Renal pelvis (tissue), 4 donors: ENCODE measurements around the gene MRPL9. TPM values are rescaled to one million over a fixed set of nuclear protein-coding genes. Genes with fewer than 3 reads are reported as not detected.
"Not testable (repeated sequence)": the region's sequence is repeated elsewhere in the genome, so short reads cannot be mapped to it uniquely, and the experiment has no call there.

Experiments used
- DNase-seq: peaks from one replicate; pipeline ENCODE4 v3.0.0-alpha.2; 2013
- polyA plus RNA-seq, 3 donors: library from polyadenylated mRNA; unstranded; fragments of 120-200 nt; gene quantifications; one replicate each; pipeline ENCODE4 v1.2.1, GENCODE V29; 2013; ENCODE audit not compliant: insufficient read length in 3 of 3

Gene MRPL9
- polyA plus RNA-seq, 3 donors = 116 to 122 (median 116) TPM

DNA sequence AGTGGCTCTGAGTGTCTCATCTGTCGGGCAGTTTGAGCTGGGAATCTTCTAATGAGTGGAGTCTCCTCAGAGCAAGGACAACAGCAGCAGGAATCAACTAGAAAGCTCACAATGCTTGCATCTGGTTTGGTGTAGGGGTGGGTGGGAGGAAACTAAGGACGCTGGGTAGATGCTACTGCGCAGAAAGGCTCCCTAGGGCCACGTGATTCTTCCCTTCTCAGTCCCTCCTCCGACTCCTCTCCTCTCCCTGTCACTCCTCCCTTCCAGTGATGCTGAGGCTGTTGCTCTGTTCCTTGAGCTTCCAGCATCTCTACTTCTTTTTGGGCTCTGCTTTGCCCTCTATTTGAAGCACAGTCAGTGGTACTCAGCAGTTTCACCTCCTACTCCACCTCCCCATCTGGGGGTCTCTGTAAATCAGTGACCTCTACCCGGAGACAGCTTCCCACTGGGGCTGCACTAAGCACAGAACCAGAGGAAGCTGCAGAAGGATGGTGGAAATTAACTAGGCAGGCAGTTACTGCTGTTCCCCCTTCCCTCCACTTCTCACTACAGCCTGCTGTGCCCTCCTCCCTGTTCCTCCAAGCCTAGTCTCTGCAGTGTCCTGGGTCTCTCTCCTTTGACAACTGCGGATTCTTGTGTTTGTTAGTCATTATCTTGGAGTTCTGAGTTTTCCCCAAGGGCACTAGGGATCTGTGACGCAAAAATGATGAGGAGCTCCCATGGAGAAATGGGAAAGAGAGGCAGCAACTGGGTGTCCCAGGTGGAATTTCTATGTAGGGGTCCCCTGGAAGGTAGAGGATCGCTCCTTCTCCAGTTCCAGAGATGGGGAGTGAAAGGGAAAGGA, 36.1 kb upstream of the MRPL9 start:
- no peak for DNase-seq

- DNase-seq = no peak
Measured at GRCh38 chr1:151798571-151798970, 35.3 kb upstream of the MRPL9 start.

DNA sequence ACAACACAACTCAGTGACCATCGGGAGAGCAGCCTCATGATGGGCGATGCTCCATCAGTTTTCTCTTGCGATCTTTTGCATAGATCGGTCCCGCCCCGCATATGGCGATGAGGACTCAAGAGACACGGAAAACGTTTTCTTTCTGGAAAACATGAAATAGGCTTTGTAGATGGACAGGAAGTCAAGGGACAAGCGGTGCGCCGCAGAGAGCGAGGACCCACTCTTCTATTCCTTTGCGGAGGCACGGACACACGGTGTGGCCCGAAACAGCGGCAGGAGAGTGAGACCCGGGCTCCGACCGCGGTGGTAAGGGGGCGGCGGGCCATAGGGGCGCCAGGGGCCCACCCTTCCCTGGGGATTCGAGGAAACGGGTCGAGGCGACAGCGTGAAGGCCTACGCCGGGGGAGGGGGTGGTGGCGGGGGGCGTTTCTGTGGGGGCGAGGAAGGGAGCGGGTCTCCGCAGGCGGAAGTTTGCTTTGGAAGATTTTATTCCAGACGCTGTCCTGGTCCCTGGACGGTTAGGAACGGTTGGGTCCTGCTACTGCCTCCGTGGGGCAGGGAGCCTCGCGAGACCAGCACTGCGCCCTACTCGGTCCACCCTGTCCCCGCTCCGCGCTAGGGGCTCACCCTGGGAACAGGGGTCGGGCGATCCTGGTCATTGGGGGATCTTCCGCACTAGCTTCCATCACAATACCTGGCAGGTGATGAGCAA, 27.8 kb upstream of the MRPL9 start:
- peak; percentile 12 for DNase-seq

DNA sequence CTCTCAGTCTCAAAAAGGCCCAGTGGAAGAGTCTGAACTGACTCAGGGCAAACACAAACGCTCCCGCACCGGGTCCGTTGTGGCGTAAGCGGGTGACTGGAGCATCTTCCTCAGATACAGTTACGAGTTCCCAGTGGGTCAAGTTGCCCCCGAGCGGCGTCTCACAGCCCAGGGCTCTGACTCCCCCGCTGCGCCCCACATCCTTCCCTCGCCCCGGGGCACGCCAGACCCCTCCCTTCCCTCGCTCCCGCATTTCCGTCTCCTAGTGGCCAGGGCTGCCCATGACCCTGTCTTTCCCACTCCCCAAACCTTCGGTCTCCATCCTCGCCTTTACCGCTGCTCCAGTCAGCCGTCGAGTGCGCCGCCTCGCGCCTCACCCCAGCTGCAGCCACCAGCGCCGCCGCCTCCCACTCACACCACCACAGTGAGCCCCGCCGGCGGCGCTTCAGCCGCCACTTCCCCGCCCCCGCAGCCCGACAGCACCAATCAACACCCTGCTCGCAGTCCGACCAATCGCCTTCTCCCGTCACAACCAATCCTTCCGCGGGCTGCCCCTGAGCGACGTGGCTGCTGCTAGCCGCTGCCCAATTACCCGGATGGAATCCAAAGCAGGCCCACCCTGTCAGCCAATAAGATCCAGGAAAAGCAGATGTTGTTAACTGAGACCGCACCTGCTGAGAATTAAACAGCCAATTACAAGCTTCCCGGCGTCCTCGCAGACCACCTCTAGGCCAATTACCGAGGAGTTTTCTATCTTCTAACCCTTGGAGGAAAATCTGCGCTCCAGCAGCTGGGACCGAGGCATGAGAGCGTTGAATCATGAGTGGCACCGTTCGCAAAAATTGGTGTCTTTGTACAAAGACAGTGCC, 27.0 kb upstream of the MRPL9 start, which contains the start of gene TDRKH:
TSS of gene TDRKH (minus strand) at position 430 of the 869 bp plus-strand sequence. CDS start 7,478 bp downstream, outside the sequence.
- DNase-seq = peak; percentile 98

GRCh38 chr1:151787689-151788088, 24.4 kb upstream of the MRPL9 start:
- DNase-seq = no peak

GRCh38 chr1:151783796-151784195, 20.5 kb upstream of the MRPL9 start:
- DNase-seq = no peak

GRCh38 chr1:151782741-151783140, 19.4 kb upstream of the MRPL9 start:
- no peak for DNase-seq

- not testable (repeated sequence) for DNase-seq
Measured at GRCh38 chr1:151782026-151782425, 18.7 kb upstream of the MRPL9 start.

DNA sequence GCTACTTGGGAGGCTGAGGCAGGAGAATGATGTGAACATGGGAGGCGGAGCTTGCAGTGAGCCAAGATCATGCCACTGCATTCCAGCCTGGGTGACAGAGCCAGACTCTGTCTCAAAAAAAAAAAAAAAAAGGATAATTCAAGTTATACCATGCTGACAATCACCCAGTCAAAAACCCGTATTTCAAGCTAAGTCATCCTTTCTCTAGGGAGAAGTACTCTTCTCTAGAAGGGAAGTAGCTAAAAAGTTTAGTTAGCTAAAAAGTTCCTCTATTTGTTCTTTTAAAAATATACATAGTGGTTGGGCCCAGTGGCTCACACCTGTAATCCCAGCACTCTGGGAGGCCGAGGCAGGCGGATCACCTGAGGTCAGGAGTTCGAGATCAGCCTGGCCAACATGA, 17.4 kb upstream of the MRPL9 start:
- not testable (repeated sequence) for DNase-seq

DNA sequence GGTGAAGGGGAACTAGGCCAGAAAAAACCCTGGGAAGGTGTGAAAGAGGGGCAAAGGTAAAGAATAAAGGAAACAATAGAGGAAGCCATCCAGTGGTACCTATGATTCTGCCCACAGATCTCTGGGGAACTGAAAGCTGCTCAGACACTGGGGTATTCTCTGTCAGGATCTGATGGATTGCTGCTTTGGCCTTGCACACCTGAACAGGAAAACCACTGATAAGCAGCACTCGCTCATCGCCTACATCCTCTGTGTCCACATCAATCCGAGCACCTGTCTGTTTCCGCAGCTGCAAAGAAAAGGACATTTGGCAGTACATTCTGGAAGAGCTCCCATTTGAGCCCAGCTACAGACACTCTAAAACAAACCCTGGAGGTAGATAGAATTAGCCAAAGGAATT, 16.6 kb upstream of the MRPL9 start:
- no peak for DNase-seq

DNA sequence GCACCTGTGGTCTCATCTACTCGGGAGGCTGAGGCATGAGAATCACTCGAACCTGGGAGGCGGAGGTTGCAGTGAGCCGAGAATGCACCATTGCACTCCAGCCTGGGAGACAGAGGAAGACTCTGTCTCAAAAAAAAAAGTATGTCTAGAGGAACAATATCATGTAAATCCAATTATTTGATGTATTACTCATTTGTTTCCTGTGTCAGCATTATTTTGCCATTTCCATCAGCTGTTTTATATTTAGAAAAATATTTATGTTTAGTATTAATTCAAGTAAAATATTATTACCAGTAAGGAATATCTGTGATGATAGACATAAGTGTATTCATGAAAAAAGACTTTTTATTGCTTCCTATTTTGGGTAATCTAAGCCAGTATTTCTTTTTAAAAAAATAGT, 14.0 kb upstream of the MRPL9 start:
- no peak for DNase-seq

DNA sequence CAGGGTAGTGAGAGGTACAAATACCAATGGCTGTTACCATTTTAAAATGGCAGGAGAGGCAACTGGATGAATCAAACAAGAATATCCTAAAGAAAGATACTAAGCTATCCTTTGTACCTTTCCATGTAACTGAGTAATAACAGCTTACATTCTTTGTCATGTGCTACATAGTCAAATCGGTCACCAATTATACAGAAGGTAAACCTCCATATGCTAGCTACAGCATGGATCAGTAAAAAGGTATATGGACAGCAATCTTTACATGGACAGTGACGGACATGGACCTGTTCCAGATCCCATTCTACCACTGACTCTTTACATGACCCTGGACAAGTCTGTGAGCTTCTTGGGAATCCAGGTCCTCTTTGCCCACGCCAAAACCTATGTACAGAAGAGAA, 13.4 kb upstream of the MRPL9 start:
- DNase-seq = no peak

- DNase-seq = no peak
Measured at GRCh38 chr1:151775894-151776664, 12.8 kb upstream of the MRPL9 start.

DNA sequence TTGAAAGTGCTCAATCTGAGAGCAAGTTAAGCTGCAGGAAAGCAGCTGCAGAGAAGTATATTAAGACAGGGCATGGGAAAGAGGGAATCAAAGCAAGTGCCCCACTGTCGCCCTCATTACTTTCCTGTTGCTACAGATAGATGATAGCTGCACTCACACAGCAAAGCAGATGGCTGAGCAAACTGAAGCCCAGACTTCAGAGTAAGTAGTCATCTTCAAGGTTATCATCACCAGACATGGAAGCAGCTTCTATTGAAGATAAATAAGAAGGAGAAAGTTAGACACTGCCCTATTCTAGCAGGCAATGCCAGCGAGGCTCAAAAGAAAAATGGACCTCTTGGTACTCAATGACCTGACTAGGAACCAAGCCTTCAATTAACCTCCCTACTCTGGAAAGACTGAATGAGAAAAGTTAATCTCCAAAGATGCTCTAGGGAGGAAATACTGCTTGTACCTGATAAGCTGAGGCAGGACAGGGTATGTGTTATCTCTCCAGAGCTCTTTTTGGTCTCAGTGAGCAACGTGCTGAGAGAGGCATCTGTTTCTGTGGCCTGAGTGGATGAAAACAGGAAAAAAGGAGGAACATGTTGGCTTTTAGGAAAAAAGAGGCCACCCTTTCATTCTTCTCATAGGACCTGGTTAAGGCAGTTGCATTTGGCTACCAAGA, 11.1 kb upstream of the MRPL9 start:
- no peak for DNase-seq

DNA sequence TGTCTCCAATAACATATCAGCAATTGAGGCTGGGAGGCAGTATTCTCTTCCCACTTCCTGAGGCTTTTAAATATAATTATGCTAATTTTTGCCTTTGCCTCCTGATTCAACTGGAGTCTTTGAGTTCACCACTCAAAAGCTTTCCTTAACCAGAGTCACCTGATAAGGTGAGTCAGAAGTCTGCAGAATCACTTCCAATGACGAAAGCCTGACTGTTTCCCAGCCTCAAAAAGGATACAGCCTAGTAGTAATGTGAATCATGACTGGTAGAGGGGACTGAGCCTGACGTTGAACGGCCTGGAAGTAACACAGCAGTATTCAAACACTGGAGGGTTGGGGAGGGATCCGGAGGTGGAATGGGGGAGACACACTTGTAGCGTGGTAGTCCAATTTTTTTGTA, 10.4 kb upstream of the MRPL9 start:
- DNase-seq = no peak

DNA sequence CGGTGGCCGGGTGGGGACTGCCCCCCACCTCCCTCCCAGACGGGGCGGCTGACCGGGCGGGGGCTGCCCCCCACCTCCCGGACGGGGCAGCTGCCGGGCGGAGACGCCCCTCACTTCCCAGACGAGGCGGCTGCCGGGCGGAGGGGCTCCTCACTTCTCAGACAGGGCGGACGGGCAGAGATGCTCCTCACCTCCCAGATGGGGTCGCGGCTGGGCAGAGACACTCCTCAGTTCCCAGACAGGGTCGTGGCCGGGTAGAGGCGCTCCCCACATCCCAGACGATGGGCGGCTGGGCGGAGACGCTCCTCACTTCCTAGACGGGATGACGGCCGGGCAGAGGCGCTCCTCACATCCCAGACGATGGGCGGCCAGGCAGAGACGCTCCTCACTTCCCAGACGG, 6.0 kb upstream of the MRPL9 start:
- DNase-seq = not testable (repeated sequence)

DNA sequence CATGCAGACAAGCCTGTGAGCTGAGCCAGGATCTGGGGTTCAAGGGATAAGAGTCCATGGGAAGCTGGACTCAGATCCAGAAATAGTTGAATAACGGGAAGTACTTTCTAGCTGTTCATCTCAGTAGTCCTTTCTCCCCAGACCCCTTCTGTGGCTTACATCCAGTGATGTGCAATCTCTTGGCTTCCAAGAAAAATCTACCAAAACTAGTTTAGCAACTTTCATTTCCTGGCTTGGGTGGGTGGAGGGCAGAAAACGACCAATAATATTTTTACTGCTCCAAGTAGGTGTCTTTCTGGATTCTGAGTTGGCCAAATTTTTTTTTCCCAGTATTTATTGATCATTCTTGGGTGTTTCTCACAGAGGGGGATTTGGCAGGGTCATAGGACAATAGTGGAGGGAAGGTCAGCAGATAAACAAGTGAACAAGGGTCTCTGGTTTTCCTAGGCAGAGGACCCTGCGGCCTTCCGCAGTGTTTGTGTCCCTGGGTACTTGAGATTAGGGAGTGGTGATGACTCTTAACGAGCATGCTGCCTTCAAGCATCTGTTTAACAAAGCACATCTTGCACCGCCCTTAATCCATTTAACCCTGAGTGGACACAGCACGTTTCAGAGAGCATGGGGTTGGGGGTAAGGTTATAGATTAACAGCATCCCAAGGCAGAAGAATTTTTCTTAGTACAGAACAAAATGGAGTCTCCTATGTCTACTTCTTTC, 5.2 kb upstream of the MRPL9 start:
- DNase-seq = peak; percentile 15

GRCh38 chr1:151763990-151764389, 694 bp upstream of the MRPL9 start:
- DNase-seq = no peak

DNA sequence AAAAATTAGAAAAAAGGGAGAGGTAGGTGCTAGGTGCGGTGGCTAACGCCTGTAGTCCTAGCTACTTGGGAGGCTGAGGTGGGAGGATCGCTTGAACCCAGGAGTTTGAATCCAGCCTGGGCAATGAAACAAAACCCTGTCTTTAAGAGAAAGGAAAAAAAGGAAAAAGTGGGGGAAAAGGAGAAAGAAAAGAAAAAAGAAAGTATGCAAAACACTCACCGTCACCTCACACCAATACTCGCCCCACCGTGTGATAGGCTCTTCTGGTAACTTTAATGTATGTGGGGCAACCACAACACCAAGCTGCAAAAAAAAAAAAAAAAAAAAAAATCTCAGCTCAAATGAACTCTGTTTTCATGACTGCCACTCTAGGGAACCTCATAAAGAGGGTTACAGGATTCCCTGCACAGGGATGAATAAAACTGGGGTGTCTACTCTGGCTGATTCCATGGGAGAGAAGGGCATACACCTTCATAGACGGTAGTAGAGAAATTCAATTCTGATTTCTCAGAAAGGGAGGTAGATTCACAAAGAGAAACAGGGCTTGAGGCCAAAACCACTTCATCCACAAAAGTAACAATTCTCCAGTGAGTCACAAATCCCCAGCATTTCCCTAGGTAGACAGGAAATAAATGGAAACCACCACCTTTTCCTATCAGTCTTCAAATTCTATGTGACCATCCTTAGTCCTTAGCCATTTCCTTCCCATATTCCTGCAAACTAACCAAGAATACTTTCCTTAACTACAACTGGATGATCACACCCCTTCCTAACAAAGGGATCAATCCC, 2.5 kb downstream of the MRPL9 start:
- no peak for DNase-seq
